Right atrium auricular region (tissue), 2 donors: ENCODE measurements around the gene RSL24D1. TPM values are rescaled to one million over a fixed set of nuclear protein-coding genes. Genes with fewer than 3 reads are reported as not detected.

Source experiments
- DNase-seq: peaks from one replicate; pipeline ENCODE4 v3.0.0-alpha.2; 2019; ENCODE audit warnings: low spot score
- H3K27ac ChIP-seq, 2 donors: fragments of 200-600 bp; sonication (generic); 1 replicate in 1 of 2; 2 replicates in 1 of 2; pipeline ENCODE4 v1.5.1; 2016 to 2019
- H3K27me3 ChIP-seq, 2 donors: fragments of 200-600 bp; sonication (generic); one replicate each; pipeline versions ENCODE4 v1.5.1 to v1.6.0; 2017 to 2019
- H3K36me3 ChIP-seq: fragments of 200-600 bp; sonication (generic); one replicate; pipeline ENCODE4 v1.5.1; 2016
- H3K4me1 ChIP-seq, 2 donors: fragments of 200-600 bp; sonication (generic); one replicate each; pipeline versions ENCODE4 v1.5.1 to v1.6.0; 2017 to 2019
- H3K4me3 ChIP-seq, 2 donors: fragments of 200-600 bp; sonication (generic); 1 replicate in 1 of 2; 2 replicates in 1 of 2; pipeline ENCODE4 v1.5.1; 2017 to 2019; ENCODE audit warnings: mild to moderate bottlenecking in 1 of 2, moderate library complexity in 1 of 2
- H3K9me3 ChIP-seq, 2 donors: fragments of 200-600 bp; sonication (generic); one replicate each; pipeline ENCODE4 v1.5.1; 2019
- CTCF ChIP-seq, 2 donors: fragments of 200-600 bp; sonication (generic); IDR thresholded peaks; one replicate each; pipeline ENCODE4 v1.5.1; 2019; ENCODE audit warnings: antibody characterized with exemption in 2 of 2
- total RNA-seq, 2 donors: library from RNA; depleted of rRNA; stranded (reverse); fragments of >200 nt; gene quantifications; one replicate each; pipeline ENCODE4 v1.1.0, GENCODE V29; 2016

The RSL24D1 gene
- total RNA-seq, 2 donors from 2014 or later: 42.6 to 48.2 TPM

DNA sequence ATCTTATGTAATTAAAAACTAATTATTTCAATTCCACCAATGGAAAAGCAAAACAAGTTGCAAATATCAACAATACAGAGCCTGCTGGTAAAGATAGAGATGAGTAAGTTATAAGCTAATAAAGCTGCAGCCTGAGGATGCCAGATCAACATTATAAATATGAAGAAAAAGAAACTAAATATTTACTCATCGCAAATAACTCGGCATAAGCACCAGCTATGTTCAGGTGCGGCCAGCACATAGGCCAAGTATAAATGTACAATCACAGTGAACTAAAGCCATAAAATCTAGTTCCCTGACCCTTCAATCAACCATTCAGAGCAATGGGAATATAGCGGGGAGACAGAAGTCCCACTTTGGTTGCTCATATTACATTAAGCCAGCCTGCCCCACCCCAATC is 7.7 kb upstream of the RSL24D1 start:
- H3K27ac ChIP-seq: no peak overlapping the region
- H3K9me3 ChIP-seq: no peaks in the 10 kb centered on the region

GRCh38 chr15:55202206-55202605 is 5.5 kb upstream of the RSL24D1 start:
- TF ChIP-seq CTCF (IDR thresholded peaks at IDR 0.05): no peak
- no peaks in the 10 kb centered on the region for H3K36me3 ChIP-seq
- DNase-seq: no peak
- H3K9me3 ChIP-seq: no peaks in the 10 kb centered on the region
- H3K4me3 ChIP-seq: no peak overlapping the region
- peaks cover 0 to 7% of the 10 kb centered on the region in 2 donors for H3K4me1 ChIP-seq
- no peaks in the 10 kb centered on the region for H3K27me3 ChIP-seq
- no peak overlapping the region for H3K27ac ChIP-seq

More for the DNA sequence above, 7.7 kb upstream of the RSL24D1 start:
- DNase-seq: no peak
- Histone ChIP-seq H3K4me1 (no peaks in the 10 kb centered on the region), H3K27me3 (no peaks in the 10 kb centered on the region), H3K4me3 (no peak overlapping the region), H3K36me3 (no peaks in the 10 kb centered on the region)
- no peak for TF ChIP-seq CTCF (IDR thresholded peaks at IDR 0.05)

DNA sequence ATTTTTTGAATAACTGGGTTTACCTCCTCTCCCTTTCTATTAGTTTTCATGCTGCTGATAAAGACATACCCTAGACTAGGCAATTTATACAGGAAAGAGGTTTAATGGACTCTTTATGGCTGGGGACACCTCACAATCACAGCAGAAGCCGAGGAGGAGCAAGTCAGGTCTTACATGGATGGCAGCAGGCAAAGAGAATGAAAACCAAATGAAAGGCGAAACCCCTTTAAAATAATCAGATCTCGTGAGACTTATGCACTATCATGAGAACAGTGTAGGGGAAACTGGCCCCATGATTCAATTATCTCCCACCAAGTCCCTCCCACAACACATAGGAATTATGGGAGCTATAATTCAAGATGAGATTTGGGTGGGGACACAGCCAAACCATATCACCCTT is 2.0 kb upstream of the RSL24D1 start:
- peaks cover 0 to 28% of the 10 kb centered on the region in 2 donors for H3K4me1 ChIP-seq
- H3K4me3 ChIP-seq: no peak overlapping the region
- DNase-seq: no peak
- no peaks in the 10 kb centered on the region for H3K36me3 ChIP-seq
- TF ChIP-seq CTCF (IDR thresholded peaks at IDR 0.05): no peak
- no peaks in the 10 kb centered on the region for H3K9me3 ChIP-seq
- H3K27me3 ChIP-seq: no peaks in the 10 kb centered on the region
- no peak overlapping the region for H3K27ac ChIP-seq

- DNase-seq: no peak
Observed at GRCh38 chr15:55197719-55198118, 978 bp upstream of the RSL24D1 start.

DNA sequence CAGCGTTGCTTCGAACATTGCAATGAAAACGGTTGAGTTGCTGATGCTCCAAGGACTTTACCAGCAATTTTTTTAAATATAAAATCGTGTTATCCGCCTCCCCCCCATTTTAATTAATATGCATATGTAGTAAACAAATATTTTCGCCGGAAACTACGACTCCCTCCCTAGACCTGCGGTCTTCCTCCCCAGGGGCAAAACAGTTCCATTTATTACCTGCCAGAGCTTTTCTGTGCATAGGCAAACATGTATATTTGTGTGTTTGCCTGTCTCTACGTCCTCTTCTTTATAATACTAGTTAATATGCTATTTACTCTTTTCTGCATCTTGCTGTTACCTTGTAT is 593 bp upstream of the RSL24D1 start:
- H3K4me3 ChIP-seq: peak overlapping the region; percentile 71 to 75
- H3K9me3 ChIP-seq: no peaks in the 10 kb centered on the region
- no peaks in the 10 kb centered on the region for H3K27me3 ChIP-seq
- peaks cover 0 to 31% of the 10 kb centered on the region in 2 donors for H3K4me1 ChIP-seq
- TF ChIP-seq CTCF (IDR thresholded peaks at IDR 0.05): no peak
- no peak for DNase-seq
- peaks cover under 1% of the 10 kb centered on the region for H3K36me3 ChIP-seq
- peak overlapping the region; percentile 93 for H3K27ac ChIP-seq

More at GRCh38 chr15:55197719-55198118, 978 bp upstream of the RSL24D1 start:
- H3K27ac ChIP-seq: peak overlapping the region; percentile 93
- H3K4me3 ChIP-seq: peak overlapping the region; percentile 71 to 75
- H3K36me3 ChIP-seq: no peaks in the 10 kb centered on the region
- H3K4me1 ChIP-seq: peaks cover 0 to 28% of the 10 kb centered on the region in 2 donors
- no peaks in the 10 kb centered on the region for H3K9me3 ChIP-seq
- no peaks in the 10 kb centered on the region for H3K27me3 ChIP-seq
- no peak for TF ChIP-seq CTCF (IDR thresholded peaks at IDR 0.05)

GRCh38 chr15:55195996-55196395 is 745 bp downstream of the RSL24D1 start:
- H3K4me3 ChIP-seq: peak overlapping the region; percentile 71 to 75
- DNase-seq: no peak
- H3K27me3 ChIP-seq: no peaks in the 10 kb centered on the region
- peaks cover 11% of the 10 kb centered on the region for H3K36me3 ChIP-seq
- H3K4me1 ChIP-seq: peaks cover 0 to 35% of the 10 kb centered on the region in 2 donors
- H3K9me3 ChIP-seq: no peaks in the 10 kb centered on the region
- TF ChIP-seq CTCF (IDR thresholded peaks at IDR 0.05): no peak
- peak overlapping the region; percentile 93 for H3K27ac ChIP-seq
